Neural progenitor cell (in vitro differentiated cells): Measurements from ENCODE around the gene TMEM175. TPM values are rescaled to one million over a fixed set of nuclear protein-coding genes. Genes with fewer than 3 reads are reported as not detected.

Source experiments
- DNase-seq: peaks from one replicate; pipeline ENCODE4 v3.0.0-alpha.2; 2016; ENCODE audit warnings: low spot score
- H2AFZ ChIP-seq: fragments of 200-600 bp; sonication (generic); replicated peaks from 2 replicates; pipeline ENCODE4 v1.6.1; 2016; ENCODE audit warnings: antibody characterized with exemption
- H3F3A ChIP-seq: fragments of 200-600 bp; sonication (generic); 2 replicates; pipeline ENCODE4 v1.6.1; 2016; ENCODE audit warnings: antibody characterized with exemption, low read depth
- H3K27ac ChIP-seq: fragments of 200-600 bp; sonication (generic); 2 replicates; pipeline ENCODE4 v1.5.1; 2016; ENCODE audit warnings: mild to moderate bottlenecking
- H3K27me3 ChIP-seq: fragments of 200-600 bp; sonication (generic); 2 replicates; pipeline ENCODE4 v1.6.1; 2016; ENCODE audit warnings: mild to moderate bottlenecking, moderate library complexity
- H3K36me3 ChIP-seq: fragments of 200-600 bp; sonication (generic); 2 replicates; pipeline ENCODE4 v1.5.1; 2016
- H3K4me1 ChIP-seq: fragments of 200-600 bp; sonication (generic); 2 replicates; pipeline ENCODE4 v1.6.1; 2016; ENCODE audit warnings: mixed run types
- H3K4me2 ChIP-seq: fragments of 200-600 bp; sonication (generic); 2 replicates; pipeline ENCODE4 v1.6.1; 2016
- H3K4me3 ChIP-seq: fragments of 200-600 bp; sonication (generic); 2 replicates; pipeline ENCODE4 v1.5.1; 2016
- H3K79me2 ChIP-seq: fragments of 200-600 bp; sonication (generic); 2 replicates; pipeline ENCODE4 v1.6.1; 2016; ENCODE audit warnings: low read depth
- H3K9ac ChIP-seq: fragments of 200-600 bp; sonication (generic); 2 replicates; pipeline ENCODE4 v1.6.1; 2016
- H3K9me3 ChIP-seq: fragments of 200-600 bp; sonication (generic); 2 replicates; pipeline ENCODE4 v1.5.1; 2016; ENCODE audit warnings: low read depth
- H4K20me1 ChIP-seq: fragments of 200-600 bp; sonication (generic); 2 replicates; pipeline ENCODE4 v1.6.1; 2016; ENCODE audit warnings: low read depth
- H3K27ac Mint-ChIP-seq: 3 replicates; pipeline ENCODE4 v1.8.0; 2021; ENCODE audit warnings: mixed read lengths
- H3K27me3 Mint-ChIP-seq: 2 replicates; pipeline ENCODE4 v1.8.0; 2022; ENCODE audit warnings: low read depth, mild to moderate bottlenecking, inconsistent platforms, moderate library complexity, mixed read lengths; ENCODE audit not compliant: insufficient read depth
- H3K36me3 Mint-ChIP-seq: 3 replicates; pipeline ENCODE4 v1.8.0; 2021; ENCODE audit warnings: mixed read lengths
- H3K4me1 Mint-ChIP-seq: 3 replicates; pipeline ENCODE4 v1.8.0; 2021; ENCODE audit warnings: mixed read lengths
- H3K4me3 Mint-ChIP-seq: 3 replicates; pipeline ENCODE4 v1.8.0; 2021; ENCODE audit warnings: mild to moderate bottlenecking, moderate library complexity, mixed read lengths
- H3K9me3 Mint-ChIP-seq: 3 replicates; pipeline ENCODE4 v1.8.0; 2020; ENCODE audit warnings: mixed read lengths
- CTCF ChIP-seq: fragments of 200-600 bp; sonication (generic); IDR thresholded peaks from 2 replicates; pipeline ENCODE4 v1.5.1; 2017; ENCODE audit warnings: antibody characterized with exemption, mild to moderate bottlenecking
- EZH2 ChIP-seq: fragments of 200-600 bp; sonication (generic); IDR thresholded peaks from 2 replicates; pipeline ENCODE4 v1.6.1; 2017; ENCODE audit warnings: antibody characterized with exemption, mild to moderate bottlenecking, moderate library complexity
- EZH2phosphoT487 ChIP-seq: fragments of 200-600 bp; sonication (generic); IDR thresholded peaks from 2 replicates; pipeline ENCODE4 v1.6.1; 2017; ENCODE audit warnings: antibody characterized with exemption
- total RNA-seq: library from RNA; depleted of rRNA; stranded (reverse); fragments of >200 nt; gene quantifications from 2 replicates; pipeline ENCODE4 v1.2.3, GENCODE V29; 2015; ENCODE audit warnings: low replicate concordance

Gene TMEM175
- total RNA-seq, 1 donor from 2014 or later, result 4.4 TPM

- H3K27ac Mint-ChIP-seq, result no peak overlapping the region
- Histone ChIP-seq H3K27me3 (no peaks in the 10 kb centered on the region), H3K27ac (no peak overlapping the region), H3K4me1 (no peaks in the 10 kb centered on the region), H3K79me2 (peaks cover 47% of the 10 kb centered on the region), H4K20me1 (peaks cover 44% of the 10 kb centered on the region), H3F3A (peaks cover 10% of the 10 kb centered on the region), H3K9me3 (no peaks in the 10 kb centered on the region), H2AFZ (no peak overlapping the region), H3K4me2 (no peak overlapping the region), H3K36me3 (no peaks in the 10 kb centered on the region), H3K4me3 (no peak overlapping the region), H3K9ac (no peak overlapping the region)
- peaks cover 11% of the 10 kb centered on the region for H3K27me3 Mint-ChIP-seq
- TF ChIP-seq CTCF, result no peak
- no peak for TF ChIP-seq EZH2phosphoT487
- no peak for TF ChIP-seq EZH2
- no peaks in the 10 kb centered on the region for H3K9me3 Mint-ChIP-seq
- peak overlapping the region; percentile 97 for H3K4me3 Mint-ChIP-seq
- no peaks in the 10 kb centered on the region for H3K36me3 Mint-ChIP-seq
- DNase-seq, result no peak
- peaks cover 22% of the 10 kb centered on the region for H3K4me1 Mint-ChIP-seq
Observed at GRCh38 chr4:930028-930551, 2.2 kb upstream of the TMEM175 start.

GRCh38 chr4:930827-931193, 1.4 kb upstream of the TMEM175 start:
- no peak for DNase-seq
- Mint-ChIP-seq H3K9me3 (no peaks in the 10 kb centered on the region), H3K27ac (peak overlapping the region; percentile 86), H3K36me3 (no peaks in the 10 kb centered on the region), H3K4me3 (peak overlapping the region; percentile 97), H3K4me1 (peaks cover 22% of the 10 kb centered on the region), H3K27me3 (peaks cover 11% of the 10 kb centered on the region)
- Histone ChIP-seq H2AFZ (no peak overlapping the region), H3F3A (peaks cover 10% of the 10 kb centered on the region), H3K4me1 (no peaks in the 10 kb centered on the region), H3K27ac (no peak overlapping the region), H3K4me2 (peak overlapping the region; percentile 92), H3K27me3 (no peaks in the 10 kb centered on the region), H3K79me2 (peaks cover 40% of the 10 kb centered on the region), H3K9ac (peak overlapping the region; percentile 74), H3K36me3 (no peaks in the 10 kb centered on the region), H3K4me3 (peak overlapping the region; percentile 90), H4K20me1 (peaks cover 38% of the 10 kb centered on the region), H3K9me3 (no peaks in the 10 kb centered on the region)
- no peak for TF ChIP-seq CTCF
- TF ChIP-seq EZH2, result no peak
- TF ChIP-seq EZH2phosphoT487, result no peak

- Histone ChIP-seq H3K9ac (peak overlapping the region; percentile 74), H3K36me3 (no peaks in the 10 kb centered on the region), H4K20me1 (peaks cover 33% of the 10 kb centered on the region), H3K4me2 (peak overlapping the region; percentile 92), H3K27me3 (no peaks in the 10 kb centered on the region), H3K4me3 (peak overlapping the region; percentile 90), H3K9me3 (no peaks in the 10 kb centered on the region), H3K4me1 (no peaks in the 10 kb centered on the region), H3K27ac (no peak overlapping the region), H3F3A (peaks cover 10% of the 10 kb centered on the region), H3K79me2 (peaks cover 35% of the 10 kb centered on the region), H2AFZ (no peak overlapping the region)
- no peak for DNase-seq
- TF ChIP-seq EZH2phosphoT487, result no peak
- no peak for TF ChIP-seq EZH2
- TF ChIP-seq CTCF, result no peak
- peaks cover 18% of the 10 kb centered on the region for H3K4me1 Mint-ChIP-seq
- H3K27me3 Mint-ChIP-seq, result peaks cover 11% of the 10 kb centered on the region
- H3K4me3 Mint-ChIP-seq, result peak overlapping the region; percentile 97
- H3K27ac Mint-ChIP-seq, result peak overlapping the region; percentile 86
- no peaks in the 10 kb centered on the region for H3K9me3 Mint-ChIP-seq
- H3K36me3 Mint-ChIP-seq, result no peaks in the 10 kb centered on the region
Observed at GRCh38 chr4:931194-931959, 883 bp upstream of the TMEM175 start.
